NCI-H774 (cell line): ENCODE results near the gene RHPN2.
"Not testable (repeated sequence)": the region's sequence is repeated elsewhere in the genome, so short reads cannot be mapped to it uniquely, and the experiment has no call there.

Experiments used
- DNase-seq: peaks from one replicate; lab custom pipeline; 2025; lab: John Stamatoyannopoulos, UW

Gene RHPN2

DNA sequence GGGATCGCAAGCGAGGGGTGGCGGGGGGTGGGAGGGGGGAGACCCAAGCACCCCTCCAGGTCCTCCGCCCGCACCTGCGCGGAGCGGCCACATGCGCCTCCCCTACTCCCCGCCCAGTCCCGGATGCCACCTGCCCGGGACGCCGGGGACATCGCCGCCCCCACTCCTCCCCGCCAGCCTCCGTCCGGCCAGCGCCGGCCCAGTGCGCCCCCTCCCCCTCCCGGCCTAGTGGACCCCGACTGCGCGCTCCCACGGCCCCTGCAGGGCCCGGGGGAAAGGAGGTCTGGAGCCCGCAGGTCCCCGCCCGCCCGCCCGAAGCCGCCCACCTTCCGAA lies 263 bp downstream of the RHPN2 start:
- DNase-seq, result peak; percentile 28

GRCh38 chr19:33063753-33064457 lies 783 bp downstream of the RHPN2 start:
- DNase-seq, result no peak

DNA sequence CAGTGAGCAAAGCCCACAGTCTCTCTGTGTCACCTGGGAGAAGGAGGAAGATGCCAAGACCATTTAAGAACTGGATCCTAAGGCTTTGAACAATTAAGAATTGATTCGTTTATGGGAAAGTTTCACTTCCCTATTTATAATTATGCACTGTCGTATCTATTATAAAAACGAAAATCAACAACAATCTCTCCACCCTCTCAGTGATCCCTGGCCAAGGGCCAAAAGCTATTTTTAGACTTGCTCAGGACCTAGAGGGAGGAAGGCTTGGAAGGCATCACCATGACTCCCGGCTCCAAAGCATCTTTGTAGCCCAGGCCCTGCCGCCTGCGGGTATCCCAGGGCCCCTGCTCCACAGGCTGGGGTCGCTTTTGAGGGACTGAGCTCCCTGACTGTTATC lies 1.3 kb downstream of the RHPN2 start:
- no peak for DNase-seq

DNA sequence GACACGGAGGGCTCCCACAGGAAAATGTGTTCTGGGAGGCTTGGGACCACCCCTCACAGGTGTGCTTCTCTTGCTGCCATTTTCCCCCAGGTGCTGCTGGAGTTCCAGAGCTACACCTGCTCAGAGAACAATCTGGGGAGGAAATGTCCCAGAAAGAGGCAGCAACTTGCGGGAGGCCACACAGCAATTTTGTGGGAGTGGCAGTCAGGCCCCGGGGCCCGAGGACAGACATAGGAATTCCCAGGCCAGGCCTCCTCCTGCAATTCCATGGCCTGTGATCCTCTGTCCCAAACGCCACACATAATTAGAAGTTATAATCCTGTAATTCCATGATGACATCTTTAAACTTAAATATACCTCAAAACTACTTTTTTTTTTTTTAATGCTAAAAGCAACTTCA lies 1.8 kb downstream of the RHPN2 start:
- no peak for DNase-seq

GRCh38 chr19:33060586-33060985 lies 4.1 kb downstream of the RHPN2 start:
- DNase-seq, result no peak

GRCh38 chr19:33055718-33056117 lies 9.0 kb downstream of the RHPN2 start:
- DNase-seq, result no peak

- no peak for DNase-seq
Observed at GRCh38 chr19:33054623-33055022, 10.1 kb downstream of the RHPN2 start.

DNA sequence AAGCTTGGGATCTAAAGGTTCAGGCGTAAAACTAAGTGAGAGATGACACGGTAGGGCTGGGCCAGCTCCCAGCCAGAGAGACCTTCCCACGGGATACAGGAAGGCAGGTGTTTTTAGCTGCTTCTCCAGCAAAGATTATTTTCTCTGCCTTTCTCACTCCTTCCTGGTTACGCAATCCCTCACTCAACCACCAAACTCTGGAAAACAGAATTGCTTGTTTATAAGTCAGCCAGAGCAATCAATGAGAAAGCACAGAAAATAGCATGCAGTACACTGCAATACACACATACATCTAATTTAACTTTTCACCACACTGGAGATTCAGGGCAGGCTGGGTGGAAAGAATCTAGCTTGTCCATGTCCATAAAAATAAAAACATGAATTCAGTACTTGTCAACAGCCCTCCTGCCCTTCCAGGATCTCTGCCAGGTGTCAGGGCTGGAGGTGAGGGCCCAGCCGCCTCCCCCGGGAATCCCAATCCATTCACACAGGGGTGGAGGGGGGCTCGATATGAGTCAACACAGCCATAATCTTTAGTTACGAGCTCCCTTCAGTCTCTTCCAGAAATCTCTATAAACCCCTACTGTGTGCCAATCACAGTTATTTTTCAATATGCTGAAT lies 12.2 kb downstream of the RHPN2 start:
- DNase-seq, result no peak

- DNase-seq, result no peak
Observed at GRCh38 chr19:33050110-33050509, 14.6 kb downstream of the RHPN2 start.

- DNase-seq, result no peak
Observed at GRCh38 chr19:33048806-33049676, 15.6 kb downstream of the RHPN2 start.

DNA sequence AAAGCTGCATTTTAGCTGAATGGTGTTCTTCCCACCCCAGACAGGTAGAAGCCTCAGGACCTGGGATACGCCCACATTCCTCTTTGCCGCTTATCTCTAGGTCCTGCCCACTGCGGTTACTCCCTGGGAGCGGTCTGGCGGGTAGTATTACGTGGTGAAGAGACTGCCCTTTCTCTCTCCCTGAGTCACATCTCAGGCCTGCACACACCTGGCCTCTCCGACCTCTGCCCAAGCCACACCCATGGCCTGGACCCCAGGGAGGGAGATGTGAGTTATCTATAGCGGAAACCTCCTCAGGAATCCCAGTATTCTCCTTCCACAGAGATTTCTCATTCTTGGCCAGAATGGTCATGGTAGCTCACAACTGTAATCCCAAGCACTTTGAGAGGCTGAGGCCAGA lies 17.3 kb downstream of the RHPN2 start:
- no peak for DNase-seq

DNA sequence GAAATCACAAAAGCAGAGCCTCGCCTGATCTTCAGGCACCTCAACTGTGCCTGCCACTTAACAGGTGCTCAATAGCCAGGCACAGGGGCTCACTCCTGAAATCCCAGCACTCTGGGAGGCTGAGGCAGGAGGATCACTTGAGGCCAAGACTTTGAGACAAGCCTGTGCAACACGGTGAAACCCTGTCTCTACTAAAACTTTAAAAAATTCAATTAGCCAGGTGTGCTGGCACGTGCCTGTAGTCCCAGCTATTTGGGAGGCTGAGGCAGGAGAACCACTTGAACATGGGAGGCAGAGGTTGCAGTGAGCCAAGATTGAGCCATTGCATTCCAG lies 22.9 kb downstream of the RHPN2 start:
- DNase-seq, result not testable (repeated sequence)

- DNase-seq, result no peak
Observed at GRCh38 chr19:33040994-33041827, 23.5 kb downstream of the RHPN2 start.

DNA sequence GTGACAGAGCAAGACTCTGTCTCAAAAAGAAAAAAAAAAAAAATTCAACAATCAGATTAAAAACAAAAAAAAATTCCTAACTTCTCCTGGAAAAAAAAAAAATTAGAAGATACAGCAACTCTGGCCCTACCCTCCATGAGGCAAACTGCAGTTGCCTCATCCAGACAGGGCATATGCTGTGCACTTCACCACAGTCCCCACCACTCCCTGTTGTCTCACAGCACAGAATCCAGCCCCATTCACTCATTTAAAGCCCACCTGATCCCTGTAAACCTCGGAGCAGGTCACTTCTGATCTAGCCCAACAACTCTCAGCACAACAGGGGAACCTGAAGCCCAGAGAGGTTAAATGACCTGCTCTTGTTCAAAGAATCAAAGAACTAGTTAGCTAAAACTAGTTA lies 24.9 kb downstream of the RHPN2 start:
- no peak for DNase-seq

- DNase-seq, result no peak
Observed at GRCh38 chr19:33039108-33039599, 25.5 kb downstream of the RHPN2 start.

GRCh38 chr19:33037168-33038025 lies 27.3 kb downstream of the RHPN2 start:
- not testable (repeated sequence) for DNase-seq

DNA sequence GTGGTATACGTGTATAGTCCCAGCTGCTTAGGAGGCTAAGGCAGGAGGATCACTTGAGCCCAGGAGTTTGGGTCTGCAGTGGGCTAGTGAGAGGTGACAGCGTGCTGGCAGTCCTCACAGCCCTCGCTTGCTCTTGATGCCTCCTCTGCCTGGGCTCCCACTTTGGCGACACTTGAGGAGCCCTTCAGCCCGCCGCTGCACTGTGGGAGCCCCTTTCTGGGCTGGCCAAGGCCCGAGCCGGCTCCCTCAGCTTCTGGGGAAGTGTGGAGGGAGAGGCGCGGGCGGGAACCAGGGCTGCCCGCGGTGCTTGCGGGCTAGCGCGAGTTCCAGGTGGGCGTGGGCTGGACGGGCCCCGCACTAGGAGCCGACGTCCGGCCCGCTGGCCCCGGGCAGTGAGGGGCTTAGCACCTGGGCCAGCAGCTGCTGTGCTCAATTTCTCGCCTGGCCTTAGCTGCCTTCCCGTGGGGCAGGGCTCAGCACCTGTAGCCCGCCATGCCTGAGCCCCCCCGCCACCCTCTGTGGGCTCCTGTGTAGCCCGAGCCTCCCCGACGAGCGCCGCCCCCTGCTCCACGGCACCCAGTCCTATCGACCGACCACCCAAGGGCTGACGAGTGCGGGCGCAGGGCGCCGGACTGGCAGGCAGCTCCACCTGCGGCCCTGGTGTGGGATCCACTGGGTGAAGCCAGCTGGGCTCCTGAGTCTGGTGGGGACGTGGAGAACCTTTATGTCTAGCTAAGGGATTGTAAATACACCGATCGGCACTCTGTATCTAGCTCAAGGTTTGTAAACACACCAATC lies 28.1 kb downstream of the RHPN2 start:
- DNase-seq, result not testable (repeated sequence)

DNA sequence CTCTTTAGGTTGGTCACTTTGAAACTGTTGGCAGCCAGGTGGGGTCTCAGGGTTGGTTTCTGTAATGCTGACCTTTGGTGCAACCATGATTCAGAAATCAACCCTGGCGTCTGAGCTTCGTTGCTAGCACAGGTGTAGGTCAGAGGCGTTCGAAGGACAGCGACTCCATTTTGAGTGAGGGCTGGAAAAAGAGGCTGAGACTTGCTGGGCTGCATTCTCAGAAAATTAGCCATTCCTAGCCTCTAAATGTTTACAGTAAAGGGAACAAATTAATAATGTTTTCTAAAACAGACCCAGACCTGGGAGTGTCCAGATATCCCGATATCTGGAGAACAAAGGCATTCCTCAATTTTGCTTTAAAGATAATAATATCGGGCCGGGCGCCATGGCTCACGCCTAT lies 29.2 kb downstream of the RHPN2 start:
- no peak for DNase-seq

- DNase-seq, result peak; percentile 28
Observed at GRCh38 chr19:33032218-33032781, 32.4 kb downstream of the RHPN2 start.

DNA sequence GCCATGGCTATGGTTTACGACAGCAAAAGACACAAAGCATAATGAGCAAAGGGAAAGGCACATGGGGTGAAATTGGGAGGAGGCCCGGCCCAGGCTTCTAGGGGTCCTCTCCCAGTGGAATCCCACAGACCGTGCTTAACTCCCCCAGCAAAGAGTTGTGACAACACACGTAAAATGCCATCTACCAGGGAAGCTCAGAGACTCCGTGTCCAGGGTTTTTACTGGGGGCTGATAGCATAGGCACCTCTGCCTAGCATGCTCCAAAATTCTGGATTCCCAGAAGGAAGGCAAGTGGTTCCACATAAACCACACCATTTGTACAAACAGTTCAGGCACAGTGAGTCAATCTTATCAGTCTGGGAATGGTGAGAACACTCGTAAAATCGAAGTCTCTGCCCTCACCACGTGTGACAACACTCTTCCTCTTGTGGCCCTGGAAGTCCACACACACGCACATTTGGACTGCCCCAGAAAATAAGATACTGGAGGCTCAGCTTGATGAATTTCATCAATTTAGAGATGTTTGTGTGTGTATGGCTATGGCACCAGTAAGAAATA lies 34.9 kb downstream of the RHPN2 start:
- DNase-seq, result no peak
